ENCODE results near the gene COL5A1. TPM values are rescaled to one million over a fixed set of nuclear protein-coding genes. Genes with fewer than 3 reads are reported as not detected.

COL5A1 gene
- total RNA-seq, 1 experiment from 2014 or later = 9.5 TPM

DNA sequence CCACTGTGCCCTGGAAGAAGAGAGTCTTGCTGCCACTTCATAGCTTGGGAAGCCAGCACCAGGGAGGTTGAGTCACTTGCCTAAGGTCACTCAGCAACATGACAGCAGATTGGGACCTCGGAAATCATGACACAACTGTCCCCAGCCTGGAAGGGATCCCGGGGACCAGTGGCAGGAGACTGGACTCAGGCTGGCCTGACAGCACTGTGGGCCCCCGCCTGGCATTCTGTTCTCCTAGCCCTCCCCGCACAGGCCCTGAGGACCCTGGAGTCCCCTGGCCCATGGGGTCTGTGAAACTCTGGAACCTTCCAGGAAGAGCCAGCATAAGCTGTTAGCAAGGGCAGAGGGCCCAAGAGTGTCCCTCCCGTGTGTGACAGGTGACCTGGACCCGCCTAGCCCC, 64.9 kb downstream of the COL5A1 start:
- Histone ChIP-seq H3K4me2 (ENCODE audit: insufficient read depth, insufficient read length, low read length) (no peak overlapping the region), H3K23ac (ENCODE audit: insufficient read length, low read depth, low read length) (no peak overlapping the region), H2BK12ac (ENCODE audit: insufficient read length, low read depth, low read length) (no peak overlapping the region), H2BK5ac (ENCODE audit: insufficient read length, low read length) (no peak overlapping the region), H3K27me3 (ENCODE audit: insufficient read depth, low read length) (no peaks in the 10 kb centered on the region), H2AK5ac (ENCODE audit: insufficient read length, low read length) (no peak overlapping the region), H4K20me1 (ENCODE audit: control insufficient read depth, insufficient read depth, insufficient read length) (no peaks in the 10 kb centered on the region), H3K9me3 (ENCODE audit: control insufficient read depth, low read depth, low read length) (no peaks in the 10 kb centered on the region), H3K56ac (ENCODE audit: insufficient read length, low read depth, low read length) (no peak overlapping the region), H3K4me1 (ENCODE audit: insufficient read depth, low read length) (no peaks in the 10 kb centered on the region), H2AFZ (ENCODE audit: low read length) (no peak overlapping the region), H3K27ac (ENCODE audit: insufficient read length, low read depth, low read length) (no peak overlapping the region), H3K4ac (ENCODE audit: low read depth, low read length) (no peak overlapping the region), H3K14ac (ENCODE audit: insufficient read depth, low read length) (no peak overlapping the region), H2BK20ac (ENCODE audit: low read depth, low read length, poor library complexity, severe bottlenecking) (no peak overlapping the region), H4K91ac (ENCODE audit: insufficient read length, low read depth, low read length) (no peak overlapping the region), H3K18ac (ENCODE audit: insufficient read length, low read depth, low read length) (no peak overlapping the region), H4K5ac (ENCODE audit: insufficient read length, low read depth, low read length) (no peak overlapping the region), H4K8ac (replicated peaks; ENCODE audit: insufficient read length, low read depth, low read length) (no peak overlapping the region), H3K79me2 (ENCODE audit: insufficient read depth, low read length) (no peaks in the 10 kb centered on the region), H3K9ac (ENCODE audit: extremely low read depth, insufficient read length, low read length) (no peak overlapping the region), H3K79me1 (ENCODE audit: insufficient read depth, low read depth, low read length, poor library complexity, severe bottlenecking) (no peaks in the 10 kb centered on the region), H3T11ph (ENCODE audit: low read length) (no peak overlapping the region), H3K23me2 (ENCODE audit: insufficient read length, low read depth, low read length, poor library complexity, severe bottlenecking) (no peaks in the 10 kb centered on the region), H2BK15ac (ENCODE audit: low read depth, low read length) (no peak overlapping the region), H2BK120ac (ENCODE audit: low read depth, low read length, poor library complexity, severe bottlenecking) (no peak overlapping the region)
- peaks cover 0 to 5% of the 10 kb centered on the region in 2 experiments; a peak in 1 of 4 replicates for H3K4me1 Mint-ChIP-seq
- peaks cover 0 to 4% (median 1%) of the 10 kb centered on the region in 3 experiments; a peak in 4 of 7 replicates for H3K36me3 Mint-ChIP-seq (ENCODE audit: insufficient read depth in 1 of 3, low read depth in 3 of 3)
- H3K27me3 Mint-ChIP-seq (ENCODE audit: low read depth) = no peaks in the 10 kb centered on the region
- H3K27ac Mint-ChIP-seq = no peak overlapping the region; a peak in 1 of 7 replicates
- H3K9me3 Mint-ChIP-seq = peaks cover 3 to 6% of the 10 kb centered on the region in 2 experiments; a peak in 3 of 5 replicates
- no CpG with 5 or more reads among the region's 6 CpGs for WGBS (ENCODE audit: extremely low coverage, insufficient read length, low lambda C conversion rate)
- no peak overlapping the region for H3K4me3 Mint-ChIP-seq
- TF ChIP-seq, protein P1, sequence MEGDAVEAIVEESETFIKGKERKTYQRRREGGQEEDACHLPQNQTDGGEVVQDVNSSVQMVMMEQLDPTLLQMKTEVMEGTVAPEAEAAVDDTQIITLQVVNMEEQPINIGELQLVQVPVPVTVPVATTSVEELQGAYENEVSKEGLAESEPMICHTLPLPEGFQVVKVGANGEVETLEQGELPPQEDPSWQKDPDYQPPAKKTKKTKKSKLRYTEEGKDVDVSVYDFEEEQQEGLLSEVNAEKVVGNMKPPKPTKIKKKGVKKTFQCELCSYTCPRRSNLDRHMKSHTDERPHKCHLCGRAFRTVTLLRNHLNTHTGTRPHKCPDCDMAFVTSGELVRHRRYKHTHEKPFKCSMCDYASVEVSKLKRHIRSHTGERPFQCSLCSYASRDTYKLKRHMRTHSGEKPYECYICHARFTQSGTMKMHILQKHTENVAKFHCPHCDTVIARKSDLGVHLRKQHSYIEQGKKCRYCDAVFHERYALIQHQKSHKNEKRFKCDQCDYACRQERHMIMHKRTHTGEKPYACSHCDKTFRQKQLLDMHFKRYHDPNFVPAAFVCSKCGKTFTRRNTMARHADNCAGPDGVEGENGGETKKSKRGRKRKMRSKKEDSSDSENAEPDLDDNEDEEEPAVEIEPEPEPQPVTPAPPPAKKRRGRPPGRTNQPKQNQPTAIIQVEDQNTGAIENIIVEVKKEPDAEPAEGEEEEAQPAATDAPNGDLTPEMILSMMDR (conservative IDR thresholded peaks at IDR 0.05) = no peak
- DNase-seq = no peak
